Measurements from ENCODE around the gene BPIFA1. TPM values are rescaled to one million over a fixed set of nuclear protein-coding genes. Genes with fewer than 3 reads are reported as not detected.

BPIFA1 gene
- total RNA-seq, 2 experiments from 2014 or later: not detected

DNA sequence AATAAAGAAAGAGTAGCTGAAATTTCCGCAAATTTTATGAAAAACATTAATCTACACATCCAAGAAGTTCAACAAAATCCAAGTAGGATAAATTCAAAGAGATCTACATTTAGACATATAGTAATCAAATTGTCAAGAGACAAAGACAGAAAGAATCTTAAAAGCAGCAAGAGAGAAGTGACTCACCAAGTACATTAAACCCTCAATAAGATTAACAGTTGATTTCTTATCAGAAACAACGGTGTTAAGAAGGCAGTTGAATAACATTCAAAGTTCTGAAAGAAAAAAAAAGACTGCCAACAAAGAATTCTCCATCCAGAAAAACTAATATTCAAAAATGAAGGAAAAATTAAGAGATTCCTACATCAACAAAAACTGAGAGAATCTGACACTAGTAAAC is 19.2 kb downstream of the BPIFA1 start:
- H3K9me2 ChIP-seq (ENCODE audit: insufficient read depth, low read length): no peaks in the 10 kb centered on the region
- no peaks in the 10 kb centered on the region for H3K79me2 ChIP-seq (ENCODE audit: insufficient read depth, low read depth, low read length)
- DNase-seq (ENCODE audit: low spot score): no peak
- intact Hi-C loops (cut with micrococcal nuclease; ENCODE audit: unreplicated experiment): no loop called here
- no peaks in the 10 kb centered on the region for H3K9me3 ChIP-seq (ENCODE audit: low read length)
- H2AFZ ChIP-seq (ENCODE audit: low read length): no peak overlapping the region
- no peaks in the 10 kb centered on the region for H3K36me3 ChIP-seq (ENCODE audit: insufficient read depth, low read length)
- H3K4me2 ChIP-seq (ENCODE audit: low read length): no peak overlapping the region
- TF ChIP-seq CTCF (conservative IDR thresholded peaks at IDR 0.05; ENCODE audit: low read length): no peak
- TF ChIP-seq EZH2phosphoT487 (IDR thresholded peaks at IDR 0.05; ENCODE audit: borderline replicate concordance, low read depth, low read length): no peak
- ChIA-PET CTCF (ENCODE audit: unreplicated experiment) (no interaction called here), POLR2A (no interaction called here)
- no peak overlapping the region for H3K4me3 ChIP-seq (ENCODE audit: low read depth, low read length, poor library complexity, severe bottlenecking)
- no peaks in the 10 kb centered on the region for H3K4me1 ChIP-seq (ENCODE audit: insufficient read depth, low read length, poor library complexity, severe bottlenecking)
- no peak overlapping the region for H3K27ac ChIP-seq (ENCODE audit: low read depth, low read length, poor library complexity, severe bottlenecking)
- no TSS peak for BruUV-seq (replicated peaks)
- H4K20me1 ChIP-seq (ENCODE audit: insufficient read depth, low read length): no peaks in the 10 kb centered on the region

- 0 out of 2 replicates have a peak, but pooled peaks cover 4% of the 10 kb centered on the region for H3K9me3 ChIP-seq (ENCODE audit: low read length)
- no peak overlapping the region for H2AFZ ChIP-seq (ENCODE audit: low read length)
- ChIA-PET POLR2A (no interaction called here), CTCF (ENCODE audit: unreplicated experiment) (no interaction called here)
- H3K79me2 ChIP-seq (ENCODE audit: insufficient read depth, low read depth, low read length): no peaks in the 10 kb centered on the region
- TF ChIP-seq CTCF (conservative IDR thresholded peaks at IDR 0.05; ENCODE audit: low read length) (no peak), EZH2phosphoT487 (IDR thresholded peaks at IDR 0.05; ENCODE audit: borderline replicate concordance, low read depth, low read length) (no peak)
- H3K36me3 ChIP-seq (ENCODE audit: insufficient read depth, low read length): no peaks in the 10 kb centered on the region
- no peaks in the 10 kb centered on the region for H3K4me1 ChIP-seq (ENCODE audit: insufficient read depth, low read length, poor library complexity, severe bottlenecking)
- no peaks in the 10 kb centered on the region for H4K20me1 ChIP-seq (ENCODE audit: insufficient read depth, low read length)
- H3K9me2 ChIP-seq (ENCODE audit: insufficient read depth, low read length): no peaks in the 10 kb centered on the region
- intact Hi-C loops (cut with micrococcal nuclease; ENCODE audit: unreplicated experiment): no loop called here
- BruUV-seq (replicated peaks): no TSS peak
- DNase-seq (ENCODE audit: low spot score): no peak
- H3K27ac ChIP-seq (ENCODE audit: low read depth, low read length, poor library complexity, severe bottlenecking): no peak overlapping the region
- H3K4me2 ChIP-seq (ENCODE audit: low read length): no peak overlapping the region
- no peak overlapping the region for H3K4me3 ChIP-seq (ENCODE audit: low read depth, low read length, poor library complexity, severe bottlenecking)
These were observed 21.4 kb downstream of the BPIFA1 start for GRCh38 chr20:33257237-33257636.

GRCh38 chr20:33259371-33259770 is 23.6 kb downstream of the BPIFA1 start:
- BruUV-seq (replicated peaks): no TSS peak
- H3K4me2 ChIP-seq (ENCODE audit: low read length): no peak overlapping the region
- POLR2A ChIA-PET: interaction anchor here (0.6 kb wide), 1 partner anchor 713 kb away, joined by 3 read pairs; no protein-coding TSS in a partner anchor
- no peaks in the 10 kb centered on the region for H4K20me1 ChIP-seq (ENCODE audit: insufficient read depth, low read length)
- CTCF ChIA-PET (ENCODE audit: unreplicated experiment): no interaction called here
- no peaks in the 10 kb centered on the region for H3K36me3 ChIP-seq (ENCODE audit: insufficient read depth, low read length)
- H3K79me2 ChIP-seq (ENCODE audit: insufficient read depth, low read depth, low read length): no peaks in the 10 kb centered on the region
- no peak overlapping the region for H3K27ac ChIP-seq (ENCODE audit: low read depth, low read length, poor library complexity, severe bottlenecking)
- DNase-seq (ENCODE audit: low spot score): no peak
- H3K9me2 ChIP-seq (ENCODE audit: insufficient read depth, low read length): no peaks in the 10 kb centered on the region
- 0 out of 2 replicates have a peak, but pooled peaks cover 4% of the 10 kb centered on the region for H3K9me3 ChIP-seq (ENCODE audit: low read length)
- H3K4me3 ChIP-seq (ENCODE audit: low read depth, low read length, poor library complexity, severe bottlenecking): no peak overlapping the region
- H3K4me1 ChIP-seq (ENCODE audit: insufficient read depth, low read length, poor library complexity, severe bottlenecking): no peaks in the 10 kb centered on the region
- no peak overlapping the region for H2AFZ ChIP-seq (ENCODE audit: low read length)
- no peak for TF ChIP-seq EZH2phosphoT487 (IDR thresholded peaks at IDR 0.05; ENCODE audit: borderline replicate concordance, low read depth, low read length)
- TF ChIP-seq CTCF (conservative IDR thresholded peaks at IDR 0.05; ENCODE audit: low read length): no peak
- intact Hi-C loops (cut with micrococcal nuclease; ENCODE audit: unreplicated experiment): no loop called here

All from OCI-LY7 (cell line).